ENCODE results near the gene SARDH. TPM values are rescaled to one million over a fixed set of nuclear protein-coding genes. Genes with fewer than 3 reads are reported as not detected.

Gene SARDH
- total RNA-seq, 1 donor from 2014 or later = 1.1 TPM

- H3K27me3 Mint-ChIP-seq (ENCODE audit: low read depth) = no peaks in the 10 kb centered on the region
- H3K4me1 Mint-ChIP-seq (ENCODE audit: low read depth) = no peaks in the 10 kb centered on the region
- H3K4me3 Mint-ChIP-seq (ENCODE audit: low read depth) = no peak overlapping the region
- intact Hi-C loops (cut with micrococcal nuclease) = no loop called here
- no peak overlapping the region for H3K27ac Mint-ChIP-seq
- no peak for DNase-seq (ENCODE audit: low spot score)
- H3K36me3 Mint-ChIP-seq (ENCODE audit: low read depth) = no peaks in the 10 kb centered on the region
- H3K9me3 Mint-ChIP-seq = no peaks in the 10 kb centered on the region
These were observed 71.3 kb downstream of the SARDH start for GRCh38 chr9:133666845-133667244.

- Mint-ChIP-seq H3K4me1 (ENCODE audit: low read depth) (no peaks in the 10 kb centered on the region), H3K9me3 (no peaks in the 10 kb centered on the region), H3K27ac (no peak overlapping the region), H3K36me3 (ENCODE audit: low read depth) (no peaks in the 10 kb centered on the region), H3K4me3 (ENCODE audit: low read depth) (no peak overlapping the region), H3K27me3 (ENCODE audit: low read depth) (no peaks in the 10 kb centered on the region)
- intact Hi-C loops (cut with micrococcal nuclease) = no loop called here
- DNase-seq (ENCODE audit: low spot score) = no peak
These were observed 71.8 kb downstream of the SARDH start for GRCh38 chr9:133666387-133666786.

GRCh38 chr9:133665535-133665934, 72.6 kb downstream of the SARDH start:
- Mint-ChIP-seq H3K9me3 (no peaks in the 10 kb centered on the region), H3K27ac (no peak overlapping the region), H3K4me3 (ENCODE audit: low read depth) (no peak overlapping the region), H3K36me3 (ENCODE audit: low read depth) (no peaks in the 10 kb centered on the region), H3K4me1 (ENCODE audit: low read depth) (no peaks in the 10 kb centered on the region), H3K27me3 (ENCODE audit: low read depth) (no peaks in the 10 kb centered on the region)
- intact Hi-C loops (cut with micrococcal nuclease) = no loop called here
- no peak for DNase-seq (ENCODE audit: low spot score)

GRCh38 chr9:133665096-133665495, 73.1 kb downstream of the SARDH start:
- H3K4me1 Mint-ChIP-seq (ENCODE audit: low read depth) = no peaks in the 10 kb centered on the region
- DNase-seq (ENCODE audit: low spot score) = no peak
- no peak overlapping the region for H3K4me3 Mint-ChIP-seq (ENCODE audit: low read depth)
- H3K27ac Mint-ChIP-seq = no peak overlapping the region
- no peaks in the 10 kb centered on the region for H3K36me3 Mint-ChIP-seq (ENCODE audit: low read depth)
- peaks cover under 1% of the 10 kb centered on the region for H3K27me3 Mint-ChIP-seq (ENCODE audit: low read depth)
- H3K9me3 Mint-ChIP-seq = no peaks in the 10 kb centered on the region
- intact Hi-C loops (cut with micrococcal nuclease) = no loop called here

GRCh38 chr9:133664173-133665050, 73.7 kb downstream of the SARDH start:
- DNase-seq (ENCODE audit: low spot score) = no peak
- intact Hi-C loops (cut with micrococcal nuclease) = no loop called here
- Mint-ChIP-seq H3K36me3 (ENCODE audit: low read depth) (no peaks in the 10 kb centered on the region), H3K4me1 (ENCODE audit: low read depth) (no peaks in the 10 kb centered on the region), H3K27ac (no peak overlapping the region), H3K9me3 (no peaks in the 10 kb centered on the region), H3K4me3 (ENCODE audit: low read depth) (no peak overlapping the region), H3K27me3 (ENCODE audit: low read depth) (peaks cover 6% of the 10 kb centered on the region)

GRCh38 chr9:133661846-133662540, 76.2 kb downstream of the SARDH start:
- H3K36me3 Mint-ChIP-seq (ENCODE audit: low read depth) = no peaks in the 10 kb centered on the region
- H3K4me3 Mint-ChIP-seq (ENCODE audit: low read depth) = no peak overlapping the region
- DNase-seq (ENCODE audit: low spot score) = no peak
- intact Hi-C loops (cut with micrococcal nuclease) = no loop called here
- H3K27me3 Mint-ChIP-seq (ENCODE audit: low read depth) = peaks cover 26% of the 10 kb centered on the region
- no peak overlapping the region for H3K27ac Mint-ChIP-seq
- H3K9me3 Mint-ChIP-seq = no peaks in the 10 kb centered on the region
- H3K4me1 Mint-ChIP-seq (ENCODE audit: low read depth) = peaks cover 2% of the 10 kb centered on the region

GRCh38 chr9:133659516-133659915, 78.6 kb downstream of the SARDH start:
- DNase-seq (ENCODE audit: low spot score) = no peak
- H3K4me3 Mint-ChIP-seq (ENCODE audit: low read depth) = no peak overlapping the region
- H3K9me3 Mint-ChIP-seq = no peaks in the 10 kb centered on the region
- intact Hi-C loops (cut with micrococcal nuclease) = no loop called here
- peaks cover 44% of the 10 kb centered on the region for H3K27me3 Mint-ChIP-seq (ENCODE audit: low read depth)
- H3K27ac Mint-ChIP-seq = no peak overlapping the region
- H3K36me3 Mint-ChIP-seq (ENCODE audit: low read depth) = no peaks in the 10 kb centered on the region
- peaks cover 2% of the 10 kb centered on the region for H3K4me1 Mint-ChIP-seq (ENCODE audit: low read depth)

- H3K9me3 Mint-ChIP-seq = no peaks in the 10 kb centered on the region
- H3K4me1 Mint-ChIP-seq (ENCODE audit: low read depth) = peaks cover 2% of the 10 kb centered on the region
- H3K36me3 Mint-ChIP-seq (ENCODE audit: low read depth) = no peaks in the 10 kb centered on the region
- intact Hi-C loops (cut with micrococcal nuclease) = no loop called here
- peaks cover 45% of the 10 kb centered on the region for H3K27me3 Mint-ChIP-seq (ENCODE audit: low read depth)
- H3K4me3 Mint-ChIP-seq (ENCODE audit: low read depth) = no peak overlapping the region
- H3K27ac Mint-ChIP-seq = no peak overlapping the region
- no peak for DNase-seq (ENCODE audit: low spot score)
These were observed 79.4 kb downstream of the SARDH start for GRCh38 chr9:133658442-133659431.

GRCh38 chr9:133657120-133657661, 81.0 kb downstream of the SARDH start:
- H3K4me3 Mint-ChIP-seq (ENCODE audit: low read depth) = no peak overlapping the region
- no peak for DNase-seq (ENCODE audit: low spot score)
- intact Hi-C loops (cut with micrococcal nuclease) = no loop called here
- H3K27me3 Mint-ChIP-seq (ENCODE audit: low read depth) = peaks cover 45% of the 10 kb centered on the region
- no peaks in the 10 kb centered on the region for H3K9me3 Mint-ChIP-seq
- H3K36me3 Mint-ChIP-seq (ENCODE audit: low read depth) = no peaks in the 10 kb centered on the region
- H3K4me1 Mint-ChIP-seq (ENCODE audit: low read depth) = peaks cover 2% of the 10 kb centered on the region
- H3K27ac Mint-ChIP-seq = no peak overlapping the region

- Mint-ChIP-seq H3K27me3 (ENCODE audit: low read depth) (peaks cover 45% of the 10 kb centered on the region), H3K27ac (no peak overlapping the region), H3K4me1 (ENCODE audit: low read depth) (peaks cover 2% of the 10 kb centered on the region), H3K9me3 (no peaks in the 10 kb centered on the region), H3K4me3 (ENCODE audit: low read depth) (no peak overlapping the region), H3K36me3 (ENCODE audit: low read depth) (no peaks in the 10 kb centered on the region)
- no peak for DNase-seq (ENCODE audit: low spot score)
- intact Hi-C loops (cut with micrococcal nuclease) = no loop called here
These were observed 81.7 kb downstream of the SARDH start for GRCh38 chr9:133656211-133657119.

- Mint-ChIP-seq H3K27ac (no peak overlapping the region), H3K27me3 (ENCODE audit: low read depth) (peaks cover 45% of the 10 kb centered on the region)
- intact Hi-C loops (cut with micrococcal nuclease) = no loop called here
These were observed 82.5 kb downstream of the SARDH start for GRCh38 chr9:133655701-133656100.

More at GRCh38 chr9:133655701-133656100, 82.5 kb downstream of the SARDH start:
- no peaks in the 10 kb centered on the region for H3K9me3 Mint-ChIP-seq
- H3K4me1 Mint-ChIP-seq (ENCODE audit: low read depth) = peaks cover 2% of the 10 kb centered on the region
- no peak for DNase-seq (ENCODE audit: low spot score)
- H3K4me3 Mint-ChIP-seq (ENCODE audit: low read depth) = no peak overlapping the region
- H3K36me3 Mint-ChIP-seq (ENCODE audit: low read depth) = no peaks in the 10 kb centered on the region

All from activated T-helper 2 cell treated with anti-CD3 and anti-CD28 coated beads, Interferon-gamma antibody, Interleukin-2, Interleukin-4, amounts not matched to agents 10 μg/mL and 5 μg/mL and 100 μg/mL, durations not matched to agents 14 hours and 24 hours and 36 hours (primary cell).